ENCODE results near the gene MFN2. TPM values are rescaled to one million over a fixed set of nuclear protein-coding genes. Genes with fewer than 3 reads are reported as not detected.
A peak's percentile ranks its signal among the peaks of the same experiment; 100 is the strongest.

The MFN2 gene
- total and polyA plus RNA-seq, 2 of the 8 experiments (the other 6 are each of a cell fraction or from before 2014, with no cell fraction given), result 34.0 to 62.5 TPM

DNA sequence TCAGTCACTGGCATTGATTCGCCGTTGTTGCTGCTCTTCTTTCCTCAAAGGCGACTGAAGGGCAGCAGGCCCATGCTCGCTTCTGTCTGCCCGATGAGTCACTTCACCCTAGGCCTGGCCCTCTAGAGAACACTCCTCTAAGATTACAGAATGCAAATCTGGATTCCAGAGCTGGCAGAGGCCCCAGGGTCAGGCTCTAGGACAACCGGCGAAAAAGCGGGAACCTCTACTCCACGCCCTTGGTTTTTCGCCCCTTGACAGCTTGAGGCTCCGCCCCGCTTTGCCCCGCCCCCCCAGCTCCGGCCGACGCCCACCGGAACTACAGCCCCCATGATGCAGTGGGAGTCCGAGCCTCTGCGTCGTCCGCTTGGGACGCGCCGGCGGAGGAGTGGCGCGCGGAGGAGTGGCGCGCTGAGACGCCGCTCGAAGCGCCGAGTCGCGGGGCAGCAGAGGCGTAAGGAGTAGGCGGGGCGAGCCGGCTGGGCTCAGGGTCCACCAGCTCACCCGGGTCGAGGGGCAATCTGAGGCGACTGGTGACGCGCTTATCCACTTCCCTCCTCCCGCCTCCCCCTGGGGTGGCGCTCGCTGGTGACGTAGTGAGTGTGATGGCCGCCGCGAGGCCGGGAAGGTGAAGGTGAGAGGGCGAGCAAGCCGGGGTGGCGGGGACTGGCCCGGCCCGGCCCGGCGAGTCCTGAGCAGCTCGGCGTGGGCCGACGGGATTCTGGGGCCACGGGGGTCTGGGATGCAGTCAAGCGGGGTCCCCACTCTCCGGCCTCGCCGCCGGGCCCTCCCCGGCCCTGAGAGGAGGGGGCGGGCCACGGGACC, at the start of gene MFN2 (continued):
- TF ChIP-seq EZH2 (IDR thresholded peaks at IDR 0.05; ENCODE audit: low read depth, low read length, severe bottlenecking) (no peak), SP4 (IDR thresholded peaks at IDR 0.05; ENCODE audit: low read length) (0 out of 2 replicates have a peak, but pooled peaks have one; percentile 26), TBP (IDR thresholded peaks at IDR 0.05; ENCODE audit: low read depth, low read length) (peak; percentile 92), BRCA1 (IDR thresholded peaks at IDR 0.05; ENCODE audit: low read depth, low read length) (0 out of 2 replicates have a peak, but pooled peaks have one; percentile 34)

Measured in H1 (cell line).